A549 (cell line): ENCODE results near the gene UNC79.

Experiments
- BHLHE40 ChIP-seq: IDR thresholded peaks from 2 replicates; pipeline ENCODE4 v1.6.1; 2012; ENCODE audit warnings: low read depth, low read length, inconsistent platforms
- CBX2 ChIP-seq: fragments of 200-600 bp; sonication (generic); IDR thresholded peaks from 2 replicates; pipeline ENCODE4 v1.6.1; 2016; ENCODE audit warnings: low read depth, mild to moderate bottlenecking, borderline replicate concordance
- FOSL2 ChIP-seq, 2 experiments: fragments of 450-650 bp in 1 of 2; fragments of >200 bp in 1 of 2; sonication (Bioruptor Twin) in 1 of 2; formaldehyde crosslinking; IDR thresholded peaks; 2 replicates each; pipeline versions ENCODE4 v1.5.0 to v1.6.1; 2016 to 2020; ENCODE audit warnings: mild to moderate bottlenecking in 1 of 2, moderate library complexity in 1 of 2

GRCh38 chr14:93536945-93537344 is 106.2 kb downstream of the UNC79 start:
- TF ChIP-seq BHLHE40 (no peak), FOSL2 (IDR thresholded peaks at IDR 0.05) (no peak), FOSL2 (CRISPR knock-in tag; IDR thresholded peaks at IDR 0.05) (no peak), CBX2 (no peak)
